ENCODE results near the gene GRID1. TPM values are rescaled to one million over a fixed set of nuclear protein-coding genes. Genes with fewer than 3 reads are reported as not detected.

The GRID1 gene
- total RNA-seq, 1 donor from 2014 or later: 3.0 TPM

DNA sequence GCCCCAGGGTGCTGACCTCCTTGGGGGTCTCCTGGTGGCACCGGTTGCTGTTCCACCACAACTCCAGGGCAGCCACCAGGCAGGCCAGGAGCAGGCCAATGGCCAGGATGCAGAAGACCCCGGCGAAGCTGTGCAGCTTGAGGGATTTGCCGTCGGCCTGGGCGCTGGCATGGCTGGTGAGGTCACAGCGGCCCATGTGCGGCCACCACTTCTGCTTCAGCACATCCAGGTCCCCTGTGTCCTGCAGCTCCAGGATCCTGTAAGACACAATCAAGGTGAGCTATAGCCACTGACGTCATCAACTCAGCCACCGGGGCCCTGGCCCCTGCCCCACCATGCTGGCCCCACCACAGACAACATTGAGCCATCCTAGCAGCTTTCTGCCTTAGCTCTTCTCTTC is 753.2 kb downstream of the GRID1 start:
- DNase-seq (ENCODE audit: low spot score): peak; percentile 62
- intact Hi-C loops (cut with DNase I): no loop called here

DNA sequence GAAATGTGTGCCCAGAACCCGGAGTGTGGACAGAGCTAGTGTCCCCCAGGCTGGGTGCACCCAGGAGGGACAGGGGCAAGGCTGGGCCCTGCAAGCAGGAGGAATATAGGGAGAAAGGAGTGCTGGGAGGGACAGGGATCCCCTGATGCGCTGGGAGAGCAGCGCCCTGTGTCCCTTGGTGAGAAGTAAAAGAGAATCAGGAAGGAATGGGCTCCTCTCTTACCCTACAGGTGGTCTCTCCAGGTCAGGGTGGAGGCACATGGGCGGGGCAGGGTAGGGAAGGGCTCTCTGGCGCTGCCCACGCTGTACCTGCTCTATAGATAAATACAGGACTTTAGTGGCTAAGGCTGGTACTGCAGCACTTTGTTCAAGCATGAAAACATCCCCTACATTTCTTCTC is 753.8 kb downstream of the GRID1 start:
- peak; percentile 22 for DNase-seq (ENCODE audit: low spot score)
- intact Hi-C loops (cut with DNase I): no loop called here

DNA sequence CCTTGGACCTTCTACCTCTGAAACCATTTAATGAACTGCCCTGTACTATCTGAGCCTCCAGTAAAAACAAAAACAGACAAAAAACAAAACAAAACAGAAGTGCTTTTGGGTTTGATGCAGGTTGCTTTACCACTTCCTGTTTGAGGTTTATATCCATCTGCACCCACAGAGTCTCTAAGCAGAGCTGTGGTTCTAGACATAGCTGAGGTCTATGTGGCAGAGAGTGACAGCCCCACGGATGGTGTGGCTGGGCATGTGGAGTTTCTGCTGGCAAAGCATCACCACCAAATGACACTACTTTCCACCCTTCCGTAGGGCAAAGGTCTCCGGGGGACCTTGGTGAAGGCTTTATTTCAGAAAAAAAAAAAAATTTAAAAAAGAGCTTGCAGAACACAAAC is 754.2 kb downstream of the GRID1 start:
- DNase-seq (ENCODE audit: low spot score): peak; percentile 20
- intact Hi-C loops (cut with DNase I): no loop called here

DNA sequence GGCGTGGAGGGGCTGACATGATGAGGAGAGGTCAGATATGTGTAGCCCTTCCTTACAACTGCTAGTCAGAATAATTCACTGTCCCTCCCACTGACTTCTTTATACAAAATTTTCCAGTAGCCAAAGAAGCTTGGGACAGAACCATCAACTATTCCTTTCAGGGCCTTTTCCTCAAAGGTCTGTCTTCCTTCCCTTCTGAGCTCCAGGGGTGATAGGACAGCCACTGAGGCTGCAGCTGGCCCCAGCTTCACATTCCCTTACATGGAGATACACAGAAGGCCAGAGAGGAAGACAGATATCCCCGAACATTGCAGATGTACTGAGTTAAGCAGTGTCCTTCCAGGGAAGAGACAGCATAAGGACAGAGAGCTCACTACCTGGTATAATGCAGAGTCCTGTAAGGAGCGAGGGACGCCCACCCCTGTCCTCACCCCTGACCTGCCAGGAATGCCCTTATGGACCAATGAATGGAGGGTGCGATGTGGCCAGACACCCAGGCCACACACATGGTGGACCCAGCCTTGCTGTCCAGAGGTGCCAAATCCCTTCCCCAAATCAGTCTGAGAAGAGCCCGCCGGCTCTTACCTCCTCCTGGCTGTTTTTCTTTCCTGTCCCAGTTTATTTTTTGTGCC is 754.7 kb downstream of the GRID1 start:
- DNase-seq (ENCODE audit: low spot score): peak; percentile 62
- intact Hi-C loops (cut with DNase I): no loop called here

DNA sequence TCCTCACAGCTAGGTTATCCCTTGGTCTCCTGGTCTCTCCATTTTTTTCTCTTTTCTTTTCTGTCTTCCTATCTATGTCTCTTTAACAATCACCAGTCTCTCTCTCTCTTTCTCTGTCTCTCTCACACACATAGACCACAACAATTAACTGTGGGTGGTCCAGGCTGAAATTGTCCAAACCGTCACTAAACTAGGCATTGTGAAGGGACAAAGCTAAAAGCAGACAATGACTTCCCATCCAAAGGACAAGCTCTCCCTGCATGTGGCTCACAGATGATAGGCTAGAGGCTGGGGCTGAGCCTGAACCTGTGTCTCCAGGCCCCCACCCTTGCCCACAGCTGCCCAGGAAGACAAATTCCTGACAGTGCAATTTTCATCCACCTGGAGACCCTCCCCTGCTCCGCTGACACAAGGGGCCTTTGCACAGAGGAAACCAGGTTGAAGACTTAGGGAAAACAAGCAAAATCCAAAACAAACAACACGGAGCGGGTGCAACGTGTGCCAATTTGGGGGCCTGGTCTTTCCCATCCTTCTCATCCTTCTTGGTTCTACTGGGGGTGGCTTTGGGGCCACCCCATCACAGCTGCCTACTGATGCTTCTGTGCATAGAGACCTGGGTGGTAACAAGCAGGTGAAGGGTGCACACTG is 755.4 kb downstream of the GRID1 start:
- DNase-seq (ENCODE audit: low spot score): peak; percentile 22
- intact Hi-C loops (cut with DNase I): no loop called here

- intact Hi-C loops (cut with DNase I): no loop called here
- DNase-seq (ENCODE audit: low spot score): peak; percentile 31
Measured at GRCh38 chr10:85610381-85611092, 756.1 kb downstream of the GRID1 start.

GRCh38 chr10:85609509-85609908 is 757.1 kb downstream of the GRID1 start:
- intact Hi-C loops (cut with DNase I): no loop called here
- DNase-seq (ENCODE audit: low spot score): peak; percentile 29

DNA sequence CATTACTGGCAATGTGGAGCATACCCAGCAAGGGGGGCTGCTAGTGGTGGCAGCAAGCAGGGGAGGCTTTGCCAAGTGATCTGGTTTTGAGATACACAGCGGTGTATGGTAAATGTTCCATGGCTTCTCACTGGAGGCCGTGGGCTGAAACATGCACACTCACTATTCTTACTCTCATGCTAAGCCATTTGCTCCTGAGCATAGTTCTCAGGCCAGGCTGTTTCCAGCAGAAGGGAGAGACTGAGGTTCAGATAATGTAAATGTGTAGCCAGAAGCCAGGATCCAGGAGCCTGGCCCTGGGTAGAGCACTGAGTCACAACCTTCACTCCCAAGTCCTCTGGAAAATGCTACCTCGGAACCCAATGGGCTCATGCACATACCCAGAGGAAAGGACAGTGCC is 757.9 kb downstream of the GRID1 start:
- peak; percentile 27 for DNase-seq (ENCODE audit: low spot score)
- intact Hi-C loops (cut with DNase I): no loop called here

GRCh38 chr10:85607043-85607695 is 759.4 kb downstream of the GRID1 start:
- DNase-seq (ENCODE audit: low spot score): peak; percentile 43
- intact Hi-C loops (cut with DNase I): no loop called here

- DNase-seq (ENCODE audit: low spot score): peak; percentile 71
- intact Hi-C loops (cut with DNase I): no loop called here
Measured at GRCh38 chr10:85606401-85606800, 760.2 kb downstream of the GRID1 start.

DNA sequence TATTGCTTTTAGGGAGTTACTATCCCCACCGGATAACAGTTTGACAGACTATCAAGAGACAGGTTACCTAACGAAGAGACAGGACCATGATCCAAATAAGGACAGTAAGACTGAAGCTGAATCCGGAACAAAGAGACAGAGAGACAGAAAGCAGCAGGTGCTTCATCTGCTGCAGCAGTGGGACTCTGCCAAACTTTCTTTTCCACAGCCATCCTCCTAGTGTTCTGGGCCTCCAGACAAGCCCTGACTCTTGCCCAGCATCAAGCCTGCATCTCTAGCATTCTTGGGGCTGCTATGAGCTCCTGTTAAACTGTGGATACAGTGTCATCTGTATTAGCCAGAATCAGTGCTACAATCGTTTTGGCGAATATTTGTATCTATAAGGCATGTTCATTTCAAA is 761.7 kb downstream of the GRID1 start:
- intact Hi-C loops (cut with DNase I): no loop called here
- DNase-seq (ENCODE audit: low spot score): peak; percentile 31

DNA sequence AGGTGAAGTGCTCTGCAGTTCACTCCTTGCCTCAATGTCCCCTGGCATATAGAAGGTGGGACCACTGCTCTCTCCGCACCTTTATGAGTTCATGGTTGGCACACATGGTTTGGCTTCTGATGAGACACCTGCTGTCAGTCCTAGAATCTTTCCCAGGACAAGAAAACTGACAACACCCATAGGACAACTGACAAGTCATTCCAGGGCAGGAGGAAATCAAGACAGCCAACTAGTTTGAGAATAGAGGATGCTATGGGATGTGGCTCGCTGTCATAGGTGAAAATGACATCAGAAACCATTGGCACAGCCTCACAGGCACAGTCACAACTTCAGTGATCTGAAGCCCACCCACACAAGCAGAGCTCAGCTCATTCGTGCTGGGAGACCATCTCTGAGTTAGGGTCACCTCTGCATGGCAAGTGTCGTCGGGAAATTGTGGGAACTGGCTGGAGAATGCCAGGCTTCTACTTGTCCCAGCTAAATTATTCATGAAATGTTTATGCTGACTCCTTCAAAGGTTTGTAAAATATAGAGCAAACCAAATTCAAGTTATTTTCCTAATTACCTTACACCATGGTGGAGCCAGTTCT is 762.4 kb downstream of the GRID1 start:
- intact Hi-C loops (cut with DNase I): no loop called here
- DNase-seq (ENCODE audit: low spot score): peak; percentile 55

DNA sequence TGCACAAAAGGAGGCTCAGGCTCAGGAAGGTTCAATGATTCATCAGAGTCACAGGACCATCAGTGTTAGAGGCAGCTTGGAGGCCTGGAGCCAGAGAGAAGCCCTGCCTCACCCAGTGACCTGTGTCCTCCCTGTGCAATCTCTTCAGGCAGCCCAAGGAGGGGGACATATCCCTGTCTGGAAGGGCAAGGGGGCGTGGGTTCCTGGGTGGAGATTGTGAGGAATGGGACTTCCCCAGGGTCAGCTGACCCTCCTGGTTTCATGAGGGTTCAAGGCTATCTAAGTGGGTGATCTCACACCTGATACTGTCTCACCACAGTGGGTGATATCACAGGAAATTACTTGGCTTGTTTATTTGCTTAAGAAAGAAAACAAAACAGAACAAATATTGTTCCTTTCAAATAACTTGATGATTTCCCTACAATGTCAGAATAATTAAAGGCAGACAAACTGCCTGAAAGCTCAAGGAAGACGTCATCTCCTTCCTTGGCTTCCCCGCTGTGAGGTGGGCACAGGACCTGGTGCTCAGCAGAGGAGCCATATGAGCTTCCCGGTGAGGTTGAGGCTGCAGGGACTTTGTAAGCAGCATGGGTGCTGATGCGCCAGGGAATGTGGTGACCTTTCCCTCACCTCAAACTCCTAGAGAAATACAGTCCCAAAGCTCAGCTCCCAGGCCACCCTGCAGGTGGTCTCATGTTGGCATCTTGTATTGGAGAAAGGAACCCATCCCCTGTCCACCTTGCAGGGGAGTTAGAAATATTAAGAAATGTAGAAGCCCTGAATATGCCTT is 763.2 kb downstream of the GRID1 start:
- intact Hi-C loops (cut with DNase I): no loop called here

DNA sequence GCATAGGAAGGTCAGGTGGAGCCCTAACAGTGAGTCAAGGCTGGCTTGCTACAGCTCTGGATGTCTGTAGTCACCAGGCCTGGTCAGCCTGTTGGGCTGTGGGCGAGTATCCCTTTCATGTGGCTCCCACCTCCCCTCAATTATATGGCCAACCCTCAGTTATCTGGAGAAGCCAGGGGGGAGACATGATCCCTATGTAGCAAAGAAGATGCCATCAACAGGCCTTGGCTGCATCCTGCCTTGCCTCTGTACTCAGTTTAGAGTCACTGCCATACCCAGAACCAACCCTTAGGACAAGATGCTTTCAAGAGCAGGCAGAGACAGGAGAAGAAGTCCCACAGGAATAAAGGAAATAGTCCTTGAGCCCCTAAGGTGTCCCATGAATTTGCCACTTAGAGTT is 763.9 kb downstream of the GRID1 start:
- no peak for DNase-seq (ENCODE audit: low spot score)
- intact Hi-C loops (cut with DNase I): no loop called here

More for the DNA sequence above, 763.2 kb downstream of the GRID1 start:
- DNase-seq (ENCODE audit: low spot score): peak; percentile 67

GRCh38 chr10:85602306-85602705 is 764.3 kb downstream of the GRID1 start:
- DNase-seq (ENCODE audit: low spot score): no peak
- intact Hi-C loops (cut with DNase I): no loop called here

DNA sequence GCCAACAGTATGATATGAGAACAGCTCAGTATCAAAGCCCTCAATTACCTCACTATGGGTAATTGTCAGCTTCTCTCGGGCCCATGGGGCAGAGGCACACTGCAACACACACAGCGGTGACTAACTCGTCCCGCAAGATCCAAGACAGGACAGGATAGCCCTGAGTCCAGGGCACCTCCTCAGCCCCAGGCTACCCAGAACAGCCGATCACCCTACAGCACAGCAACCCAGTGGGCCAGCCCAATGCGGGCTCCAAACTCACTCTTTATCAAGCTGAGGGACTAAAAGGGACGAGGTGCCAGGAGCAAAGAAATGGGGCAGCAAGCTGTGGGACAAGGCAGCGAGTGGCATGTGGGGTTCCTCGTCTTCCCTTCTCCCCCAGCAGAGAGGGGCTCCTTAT is 765.1 kb downstream of the GRID1 start:
- DNase-seq (ENCODE audit: low spot score): no peak
- intact Hi-C loops (cut with DNase I): no loop called here

DNA sequence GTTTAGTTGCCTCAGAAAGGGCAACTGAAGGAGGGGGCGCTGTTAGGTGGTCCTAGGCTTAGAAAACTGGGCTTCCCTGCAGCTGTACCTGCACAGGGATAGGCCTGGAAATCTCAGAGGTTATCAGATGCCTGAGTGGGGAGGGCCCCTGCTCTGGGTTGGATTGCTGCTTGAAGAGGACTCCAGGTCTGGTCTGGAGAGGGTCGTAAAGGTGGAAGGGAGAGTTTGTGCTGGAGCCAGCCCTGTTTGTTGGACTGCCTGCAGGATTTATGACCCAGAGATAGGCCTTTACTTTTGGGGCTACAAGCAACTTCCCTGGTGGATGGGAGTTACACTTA is 765.9 kb downstream of the GRID1 start:
- intact Hi-C loops (cut with DNase I): no loop called here
- no peak for DNase-seq (ENCODE audit: low spot score)

DNA sequence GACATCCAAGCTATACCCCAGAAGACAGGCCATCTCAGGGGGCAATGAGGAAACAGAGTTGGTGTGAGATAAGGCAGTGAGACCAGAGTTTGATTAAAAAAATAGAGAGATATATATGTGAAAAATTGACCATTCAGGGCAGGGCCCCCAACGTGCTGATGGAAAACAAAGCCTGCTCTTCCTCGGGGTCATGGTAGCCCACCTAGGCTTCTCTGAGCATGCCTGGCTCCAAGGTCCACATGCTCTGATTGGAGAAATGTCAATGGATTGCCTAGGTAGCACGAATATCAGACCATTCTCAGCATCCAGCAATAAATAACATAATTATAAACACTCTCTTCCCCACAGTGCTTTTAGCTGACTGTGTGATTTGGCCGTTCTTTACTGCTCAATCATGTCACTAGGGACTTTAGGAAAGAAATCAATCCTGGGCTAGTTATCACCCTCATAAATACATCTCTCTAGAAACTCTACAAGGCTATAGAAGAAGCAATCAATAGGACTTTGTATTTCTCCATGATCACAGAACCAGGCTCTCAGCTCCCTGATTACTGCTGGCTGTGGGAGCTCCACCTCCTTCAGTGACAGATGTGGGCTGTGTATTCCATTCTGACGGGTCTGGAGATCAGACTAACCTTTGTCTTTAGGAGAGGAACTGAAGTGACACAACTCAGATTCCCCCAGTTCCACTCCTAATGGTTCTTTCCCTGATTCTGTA is 766.4 kb downstream of the GRID1 start:
- DNase-seq (ENCODE audit: low spot score): no peak
- intact Hi-C loops (cut with DNase I): no loop called here

DNA sequence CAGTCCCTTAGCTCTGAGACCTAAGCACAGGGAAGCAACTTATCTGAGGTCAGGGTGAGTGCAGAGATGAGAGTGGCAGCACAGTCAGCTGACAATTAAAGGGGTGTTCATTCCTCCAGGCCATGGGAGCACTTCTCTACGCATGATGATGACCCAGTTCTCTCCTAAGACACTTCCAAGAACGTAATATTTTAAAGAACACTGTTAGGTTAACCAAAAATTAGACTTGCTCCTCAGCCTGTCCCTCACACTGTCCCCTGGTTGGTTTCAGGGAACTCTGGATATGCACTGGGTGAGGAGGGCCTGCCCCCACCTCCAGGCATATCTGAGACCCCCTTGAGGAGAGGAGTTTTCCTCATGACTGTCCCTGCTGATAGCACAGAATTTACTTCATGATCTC is 767.5 kb downstream of the GRID1 start:
- intact Hi-C loops (cut with DNase I): no loop called here
- no peak for DNase-seq (ENCODE audit: low spot score)
